Prostate gland (tissue), 2 donors: Measurements from ENCODE around the gene CDH10.

Source experiments
- CTCF ChIP-seq, 4 experiments: fragments of 200-600 bp in 2 of 4; fragments of 450-650 bp in 2 of 4; sonication (generic) in 2 of 4; IDR thresholded peaks; 1 replicate in 3 of 4; 2 replicates in 1 of 4; pipeline ENCODE4 v1.5.1; 2016 to 2019; ENCODE audit warnings: antibody characterized with exemption in 4 of 4, mild to moderate bottlenecking in 2 of 4, moderate library complexity in 2 of 4
- POLR2A ChIP-seq: fragments of 450-650 bp; IDR thresholded peaks from one replicate; pipeline ENCODE4 v1.6.1; 2016; ENCODE audit warnings: antibody characterized with exemption, mild to moderate bottlenecking

GRCh38 chr5:24646915-24647314 is 2.1 kb upstream of the CDH10 start:
- no peak for TF ChIP-seq POLR2A
- no peak for TF ChIP-seq CTCF (IDR thresholded peaks at IDR 0.05)
